ENCODE results near the gene MYO16.

Gene MYO16

DNA sequence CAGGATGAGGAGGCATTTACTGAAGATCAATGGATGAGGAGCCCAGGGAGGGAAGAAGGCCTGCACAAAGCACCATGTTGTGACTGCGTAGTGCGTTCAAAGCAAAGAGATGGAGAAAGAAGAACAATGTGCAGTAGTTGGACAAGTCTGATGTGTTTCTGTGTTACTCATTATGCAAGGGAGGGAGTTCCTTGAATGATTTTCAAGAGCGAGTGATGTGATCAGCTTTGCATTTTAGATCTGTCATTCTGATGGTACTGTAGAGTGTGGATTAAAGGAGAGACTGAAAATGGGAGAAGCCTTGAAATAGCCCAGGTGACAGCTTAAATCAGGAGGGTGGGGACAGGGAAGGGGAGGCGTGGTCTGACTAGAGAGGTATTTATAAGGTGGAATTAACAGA lies 9.5 kb downstream of the MYO16 start:
- DNase-seq: no peak
- no peak overlapping the region for H4K91ac ChIP-seq (ENCODE audit: low read length)
- no peak overlapping the region for H2BK12ac ChIP-seq (ENCODE audit: low read length in 2 of 2)
- no peak overlapping the region for H3K23ac ChIP-seq (ENCODE audit: low read length in 2 of 2)
- H3K27me3 ChIP-seq (ENCODE audit: control insufficient read depth in 1 of 2, insufficient read depth in 1 of 2, low read length in 2 of 2): no peaks in the 10 kb centered on the region
- no peaks in the 10 kb centered on the region for H3K4me1 ChIP-seq (ENCODE audit: control insufficient read depth, insufficient read depth, low read depth, low read length)
- no peak overlapping the region for H3K4me2 ChIP-seq (ENCODE audit: low read length, poor library complexity, severe bottlenecking)
- no peak overlapping the region for H2BK5ac ChIP-seq (ENCODE audit: low read depth, low read length, poor library complexity, severe bottlenecking)
- no peak overlapping the region for H3K4ac ChIP-seq (ENCODE audit: low read depth in 1 of 2, low read length in 2 of 2)
- no peak overlapping the region for H2AK5ac ChIP-seq (ENCODE audit: low read length, severe bottlenecking)
- H3K27ac ChIP-seq (ENCODE audit: low read length, poor library complexity, severe bottlenecking): no peak overlapping the region
- H3K79me1 ChIP-seq (replicated peaks; ENCODE audit: low read length, poor library complexity, severe bottlenecking): no peaks in the 10 kb centered on the region
- no peak overlapping the region for H2BK120ac ChIP-seq (ENCODE audit: low read depth, low read length)
- H3K36me3 ChIP-seq (ENCODE audit: control insufficient read depth in 1 of 2, insufficient read depth in 2 of 2, low read depth in 1 of 2, low read length in 2 of 2): no peaks in the 10 kb centered on the region
- H4K8ac ChIP-seq (ENCODE audit: low read length): no peak overlapping the region
- H3K14ac ChIP-seq (ENCODE audit: low read length in 2 of 2): no peak overlapping the region
- no peak overlapping the region for H2AFZ ChIP-seq (ENCODE audit: low read depth, low read length)
- no peak overlapping the region for H2BK15ac ChIP-seq (ENCODE audit: low read depth, poor library complexity, severe bottlenecking)
- WGBS: 95% methylated on average over 4 of the region's 4 CpGs
- peaks cover 13% of the 10 kb centered on the region for H3K9me3 ChIP-seq (ENCODE audit: control insufficient read depth, low read length)
- no peak overlapping the region for H3K4me3 ChIP-seq (ENCODE audit: insufficient read depth in 1 of 2, low read depth in 1 of 2, low read length in 2 of 2)
- no peak overlapping the region for H3K9ac ChIP-seq (ENCODE audit: low read length)
- H3K18ac ChIP-seq (ENCODE audit: low read depth in 1 of 2, low read length in 2 of 2): no peak overlapping the region

DNA sequence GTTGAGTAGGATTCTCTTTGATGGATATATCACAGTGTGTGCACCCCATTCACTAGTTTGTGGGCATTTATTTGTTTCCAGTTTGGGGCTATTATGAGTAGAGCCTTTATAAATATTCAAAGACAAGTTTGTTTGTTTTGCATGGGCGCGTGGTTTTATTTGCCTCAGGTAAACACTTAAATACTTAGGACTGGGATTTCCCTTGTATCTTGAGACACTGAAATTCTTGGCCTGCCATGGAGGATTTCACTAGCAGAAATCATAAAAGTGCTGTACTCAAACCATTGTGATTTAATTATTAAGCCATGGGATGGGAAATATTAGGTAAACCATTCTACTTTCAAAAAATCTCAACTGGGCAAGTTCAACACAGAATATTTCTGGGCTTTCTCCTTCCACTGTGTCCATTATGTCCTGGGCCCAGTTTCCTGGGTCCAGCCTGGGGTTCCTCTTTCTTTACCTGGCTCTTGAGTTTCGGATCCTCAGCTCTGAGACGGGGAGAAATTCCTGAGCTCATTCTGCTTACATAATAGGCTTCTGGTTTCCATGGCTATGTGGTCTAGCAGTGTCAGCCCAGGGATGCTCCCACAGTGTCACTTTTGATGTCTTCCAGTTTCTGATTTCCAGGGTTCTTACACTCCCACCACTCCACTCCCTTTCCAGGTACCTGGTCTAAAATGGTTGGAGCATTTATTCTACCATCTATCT lies 14.4 kb downstream of the MYO16 start:
- no peak overlapping the region for H3K23ac ChIP-seq (ENCODE audit: low read length in 2 of 2)
- no peaks in the 10 kb centered on the region for H3K36me3 ChIP-seq (ENCODE audit: control insufficient read depth in 1 of 2, insufficient read depth in 2 of 2, low read depth in 1 of 2, low read length in 2 of 2)
- DNase-seq: no peak
- H3K27ac ChIP-seq (ENCODE audit: low read length, poor library complexity, severe bottlenecking): no peak overlapping the region
- H3K14ac ChIP-seq (ENCODE audit: low read length in 2 of 2): no peak overlapping the region
- peaks cover 48% of the 10 kb centered on the region for H3K9me3 ChIP-seq (ENCODE audit: control insufficient read depth, low read length)
- WGBS: 76% methylated on average over 4 of the region's 4 CpGs
- no peaks in the 10 kb centered on the region for H3K4me1 ChIP-seq (ENCODE audit: control insufficient read depth, insufficient read depth, low read depth, low read length)
- no peak overlapping the region for H4K8ac ChIP-seq (ENCODE audit: low read length)
- no peak overlapping the region for H2AK5ac ChIP-seq (ENCODE audit: low read length, severe bottlenecking)
- H2BK12ac ChIP-seq (ENCODE audit: low read length in 2 of 2): no peak overlapping the region
- no peak overlapping the region for H3K4ac ChIP-seq (ENCODE audit: low read depth in 1 of 2, low read length in 2 of 2)
- H3K27me3 ChIP-seq (ENCODE audit: control insufficient read depth in 1 of 2, insufficient read depth in 1 of 2, low read length in 2 of 2): no peaks in the 10 kb centered on the region
- no peak overlapping the region for H3K4me2 ChIP-seq (ENCODE audit: low read length, poor library complexity, severe bottlenecking)
- H3K4me3 ChIP-seq (ENCODE audit: insufficient read depth in 1 of 2, low read depth in 1 of 2, low read length in 2 of 2): no peak overlapping the region
- H4K91ac ChIP-seq (ENCODE audit: low read length): no peak overlapping the region
- H3K18ac ChIP-seq (ENCODE audit: low read depth in 1 of 2, low read length in 2 of 2): no peak overlapping the region
- H2BK5ac ChIP-seq (ENCODE audit: low read depth, low read length, poor library complexity, severe bottlenecking): no peak overlapping the region
- no peak overlapping the region for H2BK120ac ChIP-seq (ENCODE audit: low read depth, low read length)
- H3K79me1 ChIP-seq (replicated peaks; ENCODE audit: low read length, poor library complexity, severe bottlenecking): no peaks in the 10 kb centered on the region
- H2BK15ac ChIP-seq (ENCODE audit: low read depth, poor library complexity, severe bottlenecking): no peak overlapping the region
- H2AFZ ChIP-seq (ENCODE audit: low read depth, low read length): no peak overlapping the region
- no peak overlapping the region for H3K9ac ChIP-seq (ENCODE audit: low read length)

GRCh38 chr13:108645376-108645775 lies 16.0 kb downstream of the MYO16 start:
- peaks cover 43% of the 10 kb centered on the region for H3K9me3 ChIP-seq (ENCODE audit: control insufficient read depth, low read length)
- H3K4me3 ChIP-seq (ENCODE audit: insufficient read depth in 1 of 2, low read depth in 1 of 2, low read length in 2 of 2): no peak overlapping the region
- H2BK15ac ChIP-seq (ENCODE audit: low read depth, poor library complexity, severe bottlenecking): no peak overlapping the region
- no peak overlapping the region for H4K8ac ChIP-seq (ENCODE audit: low read length)
- H2BK5ac ChIP-seq (ENCODE audit: low read depth, low read length, poor library complexity, severe bottlenecking): no peak overlapping the region
- no peak overlapping the region for H3K18ac ChIP-seq (ENCODE audit: low read depth in 1 of 2, low read length in 2 of 2)
- H3K9ac ChIP-seq (ENCODE audit: low read length): no peak overlapping the region
- no peaks in the 10 kb centered on the region for H3K79me1 ChIP-seq (replicated peaks; ENCODE audit: low read length, poor library complexity, severe bottlenecking)
- no peak overlapping the region for H3K14ac ChIP-seq (ENCODE audit: low read length in 2 of 2)
- H2BK120ac ChIP-seq (ENCODE audit: low read depth, low read length): no peak overlapping the region
- H3K23ac ChIP-seq (ENCODE audit: low read length in 2 of 2): no peak overlapping the region
- H2AFZ ChIP-seq (ENCODE audit: low read depth, low read length): no peak overlapping the region
- H3K4me1 ChIP-seq (ENCODE audit: control insufficient read depth, insufficient read depth, low read depth, low read length): no peaks in the 10 kb centered on the region
- H2AK5ac ChIP-seq (ENCODE audit: low read length, severe bottlenecking): no peak overlapping the region
- H3K4me2 ChIP-seq (ENCODE audit: low read length, poor library complexity, severe bottlenecking): no peak overlapping the region
- no peak overlapping the region for H2BK12ac ChIP-seq (ENCODE audit: low read length in 2 of 2)
- H3K27ac ChIP-seq (ENCODE audit: low read length, poor library complexity, severe bottlenecking): no peak overlapping the region
- WGBS: 79% methylated on average over 5 of the region's 5 CpGs
- no peak overlapping the region for H4K91ac ChIP-seq (ENCODE audit: low read length)
- no peak overlapping the region for H3K4ac ChIP-seq (ENCODE audit: low read depth in 1 of 2, low read length in 2 of 2)
- no peak for DNase-seq
- H3K27me3 ChIP-seq (ENCODE audit: control insufficient read depth in 1 of 2, insufficient read depth in 1 of 2, low read length in 2 of 2): no peaks in the 10 kb centered on the region
- no peaks in the 10 kb centered on the region for H3K36me3 ChIP-seq (ENCODE audit: control insufficient read depth in 1 of 2, insufficient read depth in 2 of 2, low read depth in 1 of 2, low read length in 2 of 2)

GRCh38 chr13:108650271-108650670 lies 20.9 kb downstream of the MYO16 start:
- H3K18ac ChIP-seq (ENCODE audit: low read depth in 1 of 2, low read length in 2 of 2): no peak overlapping the region
- H3K27ac ChIP-seq (ENCODE audit: low read length, poor library complexity, severe bottlenecking): no peak overlapping the region
- no peak overlapping the region for H2BK15ac ChIP-seq (ENCODE audit: low read depth, poor library complexity, severe bottlenecking)
- no peak overlapping the region for H3K4me3 ChIP-seq (ENCODE audit: insufficient read depth in 1 of 2, low read depth in 1 of 2, low read length in 2 of 2)
- no peak overlapping the region for H2AFZ ChIP-seq (ENCODE audit: low read depth, low read length)
- WGBS: 64% methylated on average over 2 of the region's 3 CpGs
- H4K91ac ChIP-seq (ENCODE audit: low read length): no peak overlapping the region
- H3K4me2 ChIP-seq (ENCODE audit: low read length, poor library complexity, severe bottlenecking): no peak overlapping the region
- H2BK12ac ChIP-seq (ENCODE audit: low read length in 2 of 2): no peak overlapping the region
- peaks cover 22% of the 10 kb centered on the region for H3K9me3 ChIP-seq (ENCODE audit: control insufficient read depth, low read length)
- no peak overlapping the region for H4K8ac ChIP-seq (ENCODE audit: low read length)
- H3K79me1 ChIP-seq (replicated peaks; ENCODE audit: low read length, poor library complexity, severe bottlenecking): no peaks in the 10 kb centered on the region
- no peaks in the 10 kb centered on the region for H3K36me3 ChIP-seq (ENCODE audit: control insufficient read depth in 1 of 2, insufficient read depth in 2 of 2, low read depth in 1 of 2, low read length in 2 of 2)
- no peak for DNase-seq
- no peak overlapping the region for H3K9ac ChIP-seq (ENCODE audit: low read length)
- H3K27me3 ChIP-seq (ENCODE audit: control insufficient read depth in 1 of 2, insufficient read depth in 1 of 2, low read length in 2 of 2): no peaks in the 10 kb centered on the region
- H2AK5ac ChIP-seq (ENCODE audit: low read length, severe bottlenecking): no peak overlapping the region
- H3K4ac ChIP-seq (ENCODE audit: low read depth in 1 of 2, low read length in 2 of 2): no peak overlapping the region
- H3K14ac ChIP-seq (ENCODE audit: low read length in 2 of 2): no peak overlapping the region
- no peaks in the 10 kb centered on the region for H3K4me1 ChIP-seq (ENCODE audit: control insufficient read depth, insufficient read depth, low read depth, low read length)
- H3K23ac ChIP-seq (ENCODE audit: low read length in 2 of 2): no peak overlapping the region
- H2BK5ac ChIP-seq (ENCODE audit: low read depth, low read length, poor library complexity, severe bottlenecking): no peak overlapping the region
- no peak overlapping the region for H2BK120ac ChIP-seq (ENCODE audit: low read depth, low read length)
